Stimulated activated CD8-positive, alpha-beta memory T cell treated with anti-CD3 and anti-CD28 coated beads, Interleukin-15, amount 100 ng/mL, for 4 hours (primary cell): ENCODE results near the gene C20orf204.

Source experiments
- DNase-seq, 2 donors: peaks; one replicate each; pipeline ENCODE4 v3.0.0-alpha.2; 2020; ENCODE audit warnings: low read depth in 2 of 2

The C20orf204 gene

DNA sequence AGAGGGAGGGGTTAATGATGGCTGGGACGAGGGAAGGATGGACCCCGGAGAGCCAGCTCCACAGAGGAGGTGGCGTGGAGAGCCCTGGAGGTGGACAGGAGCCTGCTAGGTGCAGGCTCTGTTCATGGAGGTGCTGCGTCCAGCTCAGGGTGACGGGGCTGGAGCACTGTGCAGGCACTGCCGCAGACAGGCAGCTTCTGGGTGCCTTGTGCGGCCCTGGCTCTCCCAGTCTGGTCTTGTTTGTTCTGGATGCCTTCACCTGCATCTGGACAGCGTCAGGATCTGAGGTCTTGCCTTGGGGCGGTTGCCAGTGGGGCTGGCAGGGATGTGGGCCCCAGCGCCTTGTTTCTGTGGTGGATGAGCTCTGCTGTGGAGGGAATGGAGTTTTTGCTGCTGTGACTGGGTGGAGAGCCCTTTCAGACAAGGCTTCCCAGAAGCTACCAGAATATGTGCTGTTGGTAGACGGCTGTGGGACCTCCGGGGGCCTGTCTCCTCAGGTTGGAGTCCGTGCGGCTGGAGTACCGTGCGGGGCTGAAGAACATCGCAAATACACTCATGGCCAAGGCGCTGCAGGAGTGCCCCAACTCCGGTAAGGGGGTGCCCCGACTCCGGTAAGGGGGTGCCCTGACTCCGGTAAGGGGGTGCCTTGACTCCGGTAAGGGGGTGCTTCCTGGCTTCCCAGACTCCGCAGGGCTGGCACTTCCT lies 7.8 kb upstream of the C20orf204 start:
- DNase-seq, result no peak

GRCh38 chr20:64029293-64030117 lies 6.5 kb upstream of the C20orf204 start:
- no peak for DNase-seq

- DNase-seq, result no peak
These were observed 5.4 kb upstream of the C20orf204 start for GRCh38 chr20:64030371-64031134.

DNA sequence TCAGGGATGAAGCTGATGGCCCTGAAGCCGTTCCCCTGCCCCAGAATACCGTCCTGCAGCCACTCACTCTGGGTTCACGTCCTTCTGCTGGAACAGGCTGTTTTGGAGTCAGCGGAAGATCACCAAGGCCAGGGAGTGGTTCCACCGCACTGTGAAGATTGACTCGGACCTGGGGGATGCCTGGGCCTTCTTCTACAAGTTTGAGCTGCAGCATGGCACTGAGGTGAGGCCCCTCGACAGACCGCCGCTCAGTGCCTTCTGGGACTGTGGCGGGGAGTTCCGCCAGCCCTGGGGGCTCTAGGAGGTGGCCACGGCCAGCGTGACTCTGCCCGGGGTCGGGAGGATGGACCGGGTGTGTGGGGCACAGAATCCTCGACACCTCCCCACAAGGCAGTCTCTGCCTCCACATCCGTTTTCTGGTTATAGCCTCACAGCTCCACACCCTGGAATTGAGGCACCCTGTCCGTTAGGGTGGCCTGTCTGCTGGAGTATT lies 4.1 kb upstream of the C20orf204 start:
- no peak for DNase-seq

- DNase-seq, result no peak
These were observed 3.0 kb upstream of the C20orf204 start for GRCh38 chr20:64032706-64033624.

- no peak for DNase-seq
These were observed 1.9 kb upstream of the C20orf204 start for GRCh38 chr20:64033981-64034493.

DNA sequence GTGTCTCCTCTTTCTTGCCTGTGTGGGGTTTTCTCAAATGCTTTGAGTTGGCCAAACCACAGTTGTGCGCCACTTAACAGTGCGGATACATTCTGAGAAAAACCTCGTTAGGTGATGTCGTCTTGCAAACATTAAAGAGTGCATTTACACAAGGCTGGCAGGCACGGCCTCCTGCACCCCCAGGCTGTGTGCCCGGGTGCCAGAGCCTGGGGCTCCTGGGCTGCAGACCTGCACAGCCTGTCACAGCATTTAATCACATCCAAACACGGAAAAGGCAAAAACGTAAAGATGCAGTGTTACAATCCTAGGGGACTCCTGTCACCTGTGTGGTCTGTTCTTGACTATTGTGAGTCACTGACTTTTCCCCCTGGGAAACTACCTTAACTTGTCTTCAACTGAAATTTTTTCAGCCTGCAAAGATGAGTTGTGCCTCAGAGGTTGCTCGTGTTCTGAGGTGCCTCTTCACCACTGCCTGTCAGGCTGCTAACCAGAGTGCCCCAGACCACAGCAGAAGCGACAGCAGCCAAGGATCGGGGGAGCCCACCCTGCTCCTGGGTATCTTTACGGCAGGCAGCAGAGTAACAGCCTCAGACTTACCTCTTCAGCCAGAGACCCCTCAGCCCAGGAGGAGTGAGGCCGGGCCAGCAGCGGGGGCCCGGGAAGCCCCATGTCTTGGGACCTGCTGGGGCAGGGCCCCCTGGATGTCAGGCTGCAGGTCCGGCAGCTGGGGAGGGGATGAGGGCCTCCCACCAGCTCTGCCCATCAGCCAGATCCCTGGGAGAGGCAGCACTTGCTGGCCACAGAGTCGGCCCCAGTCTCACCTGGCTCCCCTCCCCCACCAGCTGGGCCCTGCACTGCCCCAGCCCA lies 683 bp upstream of the C20orf204 start:
- no peak for DNase-seq

GRCh38 chr20:64036346-64037198 lies 590 bp downstream of the C20orf204 start:
- no peak for DNase-seq

- no peak for DNase-seq
These were observed 1.2 kb downstream of the C20orf204 start for GRCh38 chr20:64037199-64037497.

DNA sequence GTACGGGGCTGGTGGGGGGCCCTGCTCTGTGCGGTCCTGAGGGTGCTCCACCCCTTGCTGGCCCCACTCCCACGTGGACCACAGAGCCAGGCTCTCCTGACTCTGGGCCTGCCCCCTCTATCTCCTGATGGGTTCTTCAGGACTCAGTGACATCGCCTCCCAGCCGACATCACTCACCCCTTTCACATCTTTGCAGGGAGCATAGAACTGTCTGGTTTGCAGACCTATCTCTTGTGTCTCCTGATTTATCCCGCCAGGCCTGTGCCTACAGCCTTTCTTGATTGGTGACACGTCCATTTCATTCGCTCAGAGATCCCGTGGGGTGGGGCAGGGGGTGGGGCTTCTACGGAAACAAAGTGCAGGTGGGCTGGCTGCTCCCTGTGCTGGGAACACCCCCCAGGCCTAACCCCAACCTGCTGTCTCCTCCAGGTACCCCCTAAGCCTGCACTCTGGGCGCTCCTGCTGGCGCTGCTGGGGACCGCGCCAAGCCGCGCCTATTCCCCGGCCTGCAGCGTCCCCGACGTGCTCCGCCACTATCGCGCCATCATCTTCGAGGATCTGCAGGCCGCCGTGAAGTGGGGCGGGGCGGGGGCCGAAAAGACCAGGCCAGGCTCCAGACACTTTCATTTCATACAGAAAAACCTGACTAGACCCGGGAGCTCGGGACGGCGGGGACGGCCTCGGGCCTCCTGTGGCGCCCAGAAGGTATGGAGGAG lies 1.7 kb downstream of the C20orf204 start:
- no peak for DNase-seq

GRCh38 chr20:64038224-64038564 lies 2.2 kb downstream of the C20orf204 start:
- DNase-seq, result no peak

GRCh38 chr20:64038565-64039292 lies 2.7 kb downstream of the C20orf204 start:
- peak; percentile 52 to 57 for DNase-seq

- DNase-seq, result no peak
These were observed 3.5 kb downstream of the C20orf204 start for GRCh38 chr20:64039293-64040160.

DNA sequence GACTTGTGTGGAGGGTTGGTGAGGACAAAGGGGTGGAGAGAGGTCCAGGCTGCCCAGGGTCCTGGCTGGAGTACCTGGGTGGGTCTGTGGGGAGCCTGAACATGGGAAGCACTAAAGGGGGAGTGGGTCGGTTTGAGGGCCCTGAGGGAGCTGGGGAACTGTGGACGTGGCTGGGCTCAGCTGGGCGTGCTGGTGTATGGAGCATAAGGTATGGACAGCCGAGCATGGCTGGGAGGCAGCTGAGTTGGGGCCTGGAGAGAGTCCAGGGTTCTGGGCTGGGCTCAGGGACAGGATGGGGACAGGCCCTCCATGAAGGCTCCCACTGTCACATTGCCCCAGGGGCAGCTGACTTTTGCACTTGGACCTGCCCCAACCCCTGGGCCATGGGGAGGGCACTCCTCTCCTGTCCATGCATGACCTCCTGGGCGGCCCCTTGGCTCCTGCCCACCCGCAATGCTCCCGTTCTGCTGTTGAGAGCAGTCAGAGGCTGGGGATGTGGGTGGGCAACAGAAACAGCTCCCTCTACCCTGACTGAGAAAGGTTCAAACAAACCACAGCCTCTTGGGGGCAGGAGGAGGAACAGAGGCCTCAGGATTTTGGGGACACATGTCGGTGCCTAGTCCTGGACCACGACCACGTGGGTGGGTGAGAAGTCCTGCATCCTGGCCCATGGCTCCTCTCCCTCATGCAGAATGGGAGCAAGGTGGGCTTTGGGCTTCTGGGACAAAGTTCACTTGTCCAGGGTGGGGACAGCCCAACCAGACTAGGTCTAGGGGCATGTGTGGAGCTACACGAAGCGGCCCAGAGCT lies 4.5 kb downstream of the C20orf204 start:
- no peak for DNase-seq

- DNase-seq, result no peak
These were observed 5.2 kb downstream of the C20orf204 start for GRCh38 chr20:64041040-64041780.

DNA sequence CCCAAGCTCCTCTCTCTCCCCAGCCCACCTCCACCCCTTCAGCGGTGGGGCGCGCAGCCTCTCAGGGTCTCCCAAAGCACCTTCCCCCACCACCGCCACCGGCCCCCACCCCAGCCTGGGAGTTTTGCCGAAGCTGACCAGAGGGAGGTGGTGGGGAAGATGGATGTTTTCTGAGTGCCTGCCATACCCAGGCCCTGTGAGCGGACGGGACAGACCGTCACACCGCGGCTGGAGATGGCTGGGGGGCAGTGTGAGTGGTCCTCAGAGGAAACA lies 5.7 kb downstream of the C20orf204 start:
- DNase-seq, result no peak
